Stimulated activated CD4-positive, alpha-beta T cell treated with anti-CD3 and anti-CD28 coated beads, Interleukin-12 subunit alpha, Interleukin-12 subunit beta, amount 100 ng/mL, for 48 hours (primary cell): ENCODE measurements around the gene ADGRF5.

ENCODE experiments used
- DNase-seq, 3 donors: peaks; one replicate each; pipeline ENCODE4 v3.0.0-alpha.2; 2020; ENCODE audit warnings: low read depth in 2 of 3, low spot score in 1 of 3

ADGRF5 gene

GRCh38 chr6:46832816-46833215 is 88.9 kb downstream of the ADGRF5 start:
- DNase-seq = no peak

GRCh38 chr6:46828939-46829338 is 92.8 kb downstream of the ADGRF5 start:
- DNase-seq = no peak

- DNase-seq = no peak
These were observed 100.3 kb downstream of the ADGRF5 start for GRCh38 chr6:46821458-46821881.

- DNase-seq = no peak
These were observed 102.2 kb downstream of the ADGRF5 start for GRCh38 chr6:46819561-46819960.

GRCh38 chr6:46816626-46817025 is 105.1 kb downstream of the ADGRF5 start:
- no peak for DNase-seq

GRCh38 chr6:46815130-46815529 is 106.6 kb downstream of the ADGRF5 start:
- no peak for DNase-seq

- no peak for DNase-seq
These were observed 112.9 kb downstream of the ADGRF5 start for GRCh38 chr6:46808806-46809205.
